Brain microvascular endothelial cell (primary cell): ENCODE results near the gene RBM25.

ENCODE experiments used
- DNase-seq: peaks from one replicate; pipeline ENCODE4 v3.0.0-alpha.2; 2020
- H3K27ac ChIP-seq: fragments of 250-450 bp; sonication (Bioruptor Pico); 2 replicates; pipeline ENCODE4 v1.5.1; 2020; ENCODE audit warnings: mild to moderate bottlenecking, moderate library complexity
- H3K27me3 ChIP-seq: fragments of 250-450 bp; sonication (Bioruptor Pico); replicated peaks from 2 replicates; pipeline ENCODE4 v1.5.1; 2020; ENCODE audit warnings: mild to moderate bottlenecking
- H3K36me3 ChIP-seq: fragments of 250-450 bp; sonication (Bioruptor Pico); replicated peaks from 2 replicates; pipeline ENCODE4 v1.5.1; 2020; ENCODE audit warnings: mild to moderate bottlenecking
- H3K4me3 ChIP-seq: 2 replicates; pipeline ENCODE4 v1.5.1; 2011; ENCODE audit warnings: low read depth, mild to moderate bottlenecking, control low read depth, low read length, moderate library complexity
- CTCF ChIP-seq: IDR thresholded peaks from 2 replicates; pipeline ENCODE4 v1.5.1; 2011; ENCODE audit warnings: low read depth, mild to moderate bottlenecking, moderate library complexity, low read length, control low read depth, inconsistent platforms; ENCODE audit errors: missing control alignments
- in situ Hi-C: cut with HindIII; loops from 2 replicates; pipeline ENCODE4 v1.10.0; 2017; ENCODE audit warnings: low sequenced_read_pairs, low pct_ligation_motif_present

RBM25 gene

GRCh38 chr14:73173092-73173735 lies 114.9 kb downstream of the RBM25 start:
- Histone ChIP-seq H3K4me3 (no peak overlapping the region), H3K27ac (no peak overlapping the region), H3K27me3 (no peaks in the 10 kb centered on the region), H3K36me3 (peaks cover 47% of the 10 kb centered on the region)
- peak; percentile 49 for TF ChIP-seq CTCF
- peak; percentile 20 for DNase-seq
- in situ Hi-C loops, result no loop called here
